ENCODE data around the gene LRRN1. TPM values are rescaled to one million over a fixed set of nuclear protein-coding genes. Genes with fewer than 3 reads are reported as not detected.
"Not testable (repeated sequence)": the region's sequence is repeated elsewhere in the genome, so short reads cannot be mapped to it uniquely, and the experiment has no call there.

Gene LRRN1
- total and polyA plus RNA-seq, 11 donors = 0.07 to 3.0 (median 0.21) TPM; not detected in 3

- Histone ChIP-seq H3K27ac (no peak overlapping the region), H3K4me3 (no peak overlapping the region), H3K4me1 (no peaks in the 10 kb centered on the region), H3K27me3 (no peaks in the 10 kb centered on the region), H3K9me3 (no peaks in the 10 kb centered on the region), H3K36me3 (no peaks in the 10 kb centered on the region)
- DNase-seq = no peak
- intact Hi-C loops (cut with DNase I) = no loop called here
- TF ChIP-seq CTCF (IDR thresholded peaks at IDR 0.05) (no peak), POLR2A (IDR thresholded peaks at IDR 0.05) (no peak)
- ATAC-seq = no peak
- 76 to 81% (median 79%) methylated on average over 8 of the region's 8 CpGs for WGBS, 4 donors
Observed at GRCh38 chr3:3875491-3875890, 76.3 kb downstream of the LRRN1 start.

- no peak for DNase-seq
- no peak overlapping the region for H3K4me3 ChIP-seq
- no peak overlapping the region for H3K27ac ChIP-seq
- intact Hi-C loops (cut with DNase I) = no loop called here
- WGBS, 4 donors = 81 to 87% (median 83%) methylated on average over 7 of the region's 7 CpGs
- no peaks in the 10 kb centered on the region for H3K36me3 ChIP-seq
- no peaks in the 10 kb centered on the region for H3K4me1 ChIP-seq
- no peak for TF ChIP-seq CTCF (IDR thresholded peaks at IDR 0.05)
- no peak for TF ChIP-seq POLR2A (IDR thresholded peaks at IDR 0.05)
- no peak for ATAC-seq
- no peaks in the 10 kb centered on the region for H3K27me3 ChIP-seq
- no peaks in the 10 kb centered on the region for H3K9me3 ChIP-seq
Observed at GRCh38 chr3:3881050-3881449, 81.8 kb downstream of the LRRN1 start.

GRCh38 chr3:3887311-3887710, 88.1 kb downstream of the LRRN1 start:
- H3K4me3 ChIP-seq; H3K4me1 ChIP-seq; ATAC-seq; H3K36me3 ChIP-seq; H3K27ac ChIP-seq; intact Hi-C loops (cut with DNase I); H3K27me3 ChIP-seq; DNase-seq: not testable (repeated sequence)
- H3K9me3 ChIP-seq = peaks cover 0 to 44% (median 9%) of the 10 kb centered on the region in 12 donors

- no peak for TF ChIP-seq CTCF (IDR thresholded peaks at IDR 0.05)
- no peak for TF ChIP-seq POLR2A (IDR thresholded peaks at IDR 0.05)
- intact Hi-C loops (cut with DNase I) = no loop called here
- ATAC-seq = no peak
- no peak overlapping the region for H3K27ac ChIP-seq
- no peaks in the 10 kb centered on the region for H3K36me3 ChIP-seq
- peaks cover 0 to 25% (median 6%) of the 10 kb centered on the region in 12 donors for H3K9me3 ChIP-seq
- H3K4me1 ChIP-seq = no peaks in the 10 kb centered on the region
- no peak for DNase-seq
- H3K27me3 ChIP-seq = no peaks in the 10 kb centered on the region
- WGBS, 4 donors = 28 to 34% (median 31%) methylated on average over 4 of the region's 4 CpGs
- H3K4me3 ChIP-seq = no peak overlapping the region
Observed at GRCh38 chr3:3893590-3893989, 94.4 kb downstream of the LRRN1 start.

Measured in heart left ventricle (tissue), 16 donors.